AG08396 (cell line): ENCODE data around the gene PTPN9.
"Not testable (repeated sequence)": the region's sequence is repeated elsewhere in the genome, so short reads cannot be mapped to it uniquely, and the experiment has no call there.

Source experiments
- DNase-seq: peaks from one replicate; pipeline ENCODE4 v3.0.0; 2012; ENCODE audit warnings: low spot score, mixed read lengths

Gene PTPN9

GRCh38 chr15:75453703-75454470 lies 125.2 kb downstream of the PTPN9 start:
- peak; percentile 95 for DNase-seq

DNA sequence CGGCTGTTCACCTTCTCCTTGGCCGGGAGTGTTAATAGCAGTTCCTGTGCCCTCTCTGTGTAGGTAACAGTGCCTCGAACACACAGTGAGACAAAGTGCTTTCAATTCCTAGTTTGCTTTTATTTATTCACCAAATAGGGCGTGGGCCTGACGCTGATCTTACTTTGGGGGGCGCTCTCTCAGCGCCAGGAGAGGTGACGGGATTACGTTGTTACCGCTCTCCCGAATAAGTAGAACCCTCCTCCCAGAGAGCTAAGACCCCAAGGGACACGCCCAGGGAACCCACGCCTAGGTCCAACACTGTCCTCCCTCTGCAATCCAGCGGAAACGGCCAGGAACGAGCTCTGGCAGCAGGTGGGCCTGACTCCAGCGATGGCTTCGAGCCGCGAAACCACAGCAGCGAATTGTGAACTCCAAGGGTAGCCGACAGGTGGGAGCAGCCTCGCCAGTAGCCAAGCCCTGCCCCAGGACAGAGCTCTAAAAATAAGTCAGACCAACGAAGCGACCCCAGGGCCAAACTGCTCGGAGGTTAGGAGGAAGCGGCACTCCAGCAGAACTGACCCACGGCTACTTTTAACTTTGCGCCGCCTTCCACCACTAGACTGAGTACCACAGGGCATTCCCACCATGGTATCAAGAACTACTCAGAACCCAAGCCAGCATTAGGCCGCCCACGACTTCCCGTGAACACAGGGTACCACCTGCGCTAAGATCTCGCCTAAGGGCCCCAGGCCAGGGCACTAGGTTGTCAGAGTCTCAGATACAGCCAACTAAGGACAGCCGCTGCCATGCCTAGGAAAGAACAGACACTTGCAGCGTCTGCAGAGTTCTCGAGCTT lies 126.0 kb downstream of the PTPN9 start:
- DNase-seq = no peak

GRCh38 chr15:75452364-75452864 lies 126.7 kb downstream of the PTPN9 start:
- peak; percentile 58 for DNase-seq

DNA sequence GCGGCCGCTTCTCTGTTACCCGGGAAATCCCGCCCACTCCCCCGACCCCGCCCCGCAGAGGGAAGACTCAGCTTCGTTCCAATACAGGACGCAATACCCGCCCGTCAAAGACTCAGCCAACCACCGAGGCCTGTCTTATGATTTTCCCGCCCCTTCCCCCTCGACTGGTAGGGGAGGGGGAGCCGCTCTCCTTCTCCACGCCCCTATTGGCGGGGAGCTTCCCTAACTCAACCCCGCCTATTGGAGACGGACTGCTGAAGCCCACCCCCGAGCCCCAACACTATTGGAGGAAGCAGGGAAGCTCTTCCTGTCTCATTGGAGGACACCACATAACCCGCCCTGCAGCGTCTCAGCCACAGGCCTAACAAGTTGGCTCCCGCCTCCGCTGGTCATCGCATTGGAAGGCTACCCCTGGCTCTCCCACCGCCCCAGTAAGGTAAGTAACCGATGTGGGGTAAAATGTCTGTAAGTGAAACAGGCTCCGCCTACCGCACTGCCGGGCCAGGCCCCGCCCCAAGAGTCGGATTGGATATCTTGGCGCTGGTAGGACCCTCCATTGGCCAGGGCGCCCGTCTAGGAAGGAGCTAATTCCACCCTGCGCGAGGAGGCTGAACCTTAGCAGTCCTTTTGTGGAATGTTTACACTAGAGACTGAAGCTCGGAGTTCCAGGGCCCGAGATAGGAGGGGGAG lies 127.3 kb downstream of the PTPN9 start, which contains the start of gene SIN3A:
SIN3A (minus strand) TSS at position 17 of the 690 bp plus-strand sequence. CDS start 21,315 bp downstream, outside the sequence.
- DNase-seq = peak; percentile 91

DNA sequence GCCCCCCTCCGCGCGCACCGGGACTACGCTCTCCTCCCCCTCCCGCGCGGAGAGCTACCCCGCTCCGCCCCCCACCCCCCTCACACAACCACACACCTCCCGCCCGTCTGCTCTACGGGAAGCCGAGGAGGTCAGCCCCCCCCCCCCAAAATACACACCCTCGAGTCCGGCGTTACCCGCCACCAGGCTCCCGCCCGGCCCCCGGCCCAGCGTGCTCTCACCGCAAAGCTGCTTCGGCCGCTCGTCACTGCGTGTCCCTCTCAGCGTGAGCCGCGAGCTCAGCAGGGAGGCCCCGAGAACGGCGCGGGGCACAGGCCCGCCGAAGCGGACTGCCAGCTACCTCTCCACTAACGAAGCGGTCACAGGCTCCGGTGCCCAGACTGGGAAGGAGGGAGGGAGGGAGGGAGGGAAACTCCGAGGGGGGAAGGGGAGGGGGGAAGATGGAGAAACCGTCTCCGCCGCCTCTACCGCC lies 127.9 kb downstream of the PTPN9 start:
- DNase-seq = no peak

DNA sequence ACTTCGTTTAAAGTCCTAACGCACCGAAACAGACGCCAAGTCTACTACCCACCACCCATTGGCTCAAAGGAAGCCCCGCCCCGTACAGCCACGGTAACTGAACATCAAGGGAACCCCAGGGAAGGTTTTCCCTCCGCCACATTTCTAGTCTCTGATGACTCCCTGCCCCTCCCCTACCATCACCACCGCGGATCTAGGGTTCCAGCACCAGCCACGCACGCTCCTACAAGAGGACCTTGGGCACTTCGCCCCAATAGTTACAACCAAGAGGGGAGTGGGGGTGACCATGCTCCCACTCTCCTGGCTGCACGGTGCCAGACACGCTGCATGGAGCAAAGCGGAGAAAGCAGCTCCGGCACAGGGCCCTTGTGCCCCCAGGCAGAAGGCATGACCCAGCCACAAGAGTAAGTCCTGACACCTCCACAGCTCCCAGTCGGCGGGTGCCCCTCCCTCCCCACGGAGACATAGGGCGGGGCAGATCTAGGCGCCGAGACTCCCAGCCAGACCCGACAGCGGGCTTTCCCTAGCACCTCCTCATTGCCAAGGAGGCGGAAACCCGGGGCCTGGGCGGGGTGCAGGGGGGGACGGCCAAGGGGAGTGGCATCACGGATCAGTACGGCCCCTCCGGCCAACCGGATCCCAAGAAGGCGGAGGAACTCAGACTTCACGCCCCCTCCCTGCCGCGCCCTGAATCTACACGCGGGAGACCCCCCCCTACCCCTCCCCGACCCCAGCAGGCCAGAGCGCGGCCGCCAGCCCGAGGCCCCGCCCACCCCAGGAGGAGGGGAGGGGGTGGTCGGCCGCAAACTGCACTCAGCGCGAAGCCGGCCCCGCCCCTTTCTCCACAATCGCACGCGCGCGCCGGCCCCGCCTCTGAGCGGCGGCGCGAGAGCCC lies 128.6 kb downstream of the PTPN9 start:
- peak; percentile 89 for DNase-seq

- DNase-seq = no peak
Measured at GRCh38 chr15:75449585-75450306, 129.4 kb downstream of the PTPN9 start.

DNA sequence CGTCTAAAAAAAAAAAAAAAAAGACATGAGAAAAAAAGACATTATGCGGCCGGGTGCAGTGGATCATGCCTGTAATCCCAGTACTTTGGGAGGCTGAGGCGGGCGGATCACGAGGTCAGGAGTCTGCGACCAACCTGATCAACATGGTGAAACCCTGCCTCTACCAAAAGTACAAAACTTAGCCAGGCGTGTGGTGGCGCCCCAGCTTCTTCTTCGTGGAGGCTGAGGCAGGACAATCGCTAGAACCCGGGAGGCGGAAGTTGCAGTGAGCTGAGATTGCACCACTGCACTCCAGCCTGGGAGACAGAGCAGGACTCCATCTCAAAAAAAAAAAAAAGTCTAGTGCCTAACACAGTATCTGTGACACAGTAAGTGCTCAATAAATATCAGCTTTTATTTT lies 130.9 kb downstream of the PTPN9 start:
- not testable (repeated sequence) for DNase-seq

DNA sequence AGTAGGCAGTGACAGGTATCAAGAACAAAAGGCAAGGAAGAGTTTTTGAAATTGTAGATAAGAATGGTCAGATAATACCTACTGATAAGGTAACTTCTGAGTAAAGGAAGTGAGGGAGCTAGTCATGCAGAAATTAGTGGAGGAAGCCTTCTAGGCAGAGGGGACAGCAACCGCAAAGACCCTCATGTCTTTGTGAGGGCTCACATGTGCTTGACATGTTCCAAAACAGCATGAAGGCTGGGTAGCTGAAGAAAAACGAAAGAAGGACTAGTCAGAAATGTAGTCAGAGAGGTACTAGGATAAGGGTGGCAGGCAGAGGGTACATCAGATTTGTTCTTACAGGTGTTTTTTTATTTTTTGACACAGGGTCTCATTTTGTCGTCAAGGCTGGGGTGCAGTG lies 133.0 kb downstream of the PTPN9 start:
- DNase-seq = no peak

DNA sequence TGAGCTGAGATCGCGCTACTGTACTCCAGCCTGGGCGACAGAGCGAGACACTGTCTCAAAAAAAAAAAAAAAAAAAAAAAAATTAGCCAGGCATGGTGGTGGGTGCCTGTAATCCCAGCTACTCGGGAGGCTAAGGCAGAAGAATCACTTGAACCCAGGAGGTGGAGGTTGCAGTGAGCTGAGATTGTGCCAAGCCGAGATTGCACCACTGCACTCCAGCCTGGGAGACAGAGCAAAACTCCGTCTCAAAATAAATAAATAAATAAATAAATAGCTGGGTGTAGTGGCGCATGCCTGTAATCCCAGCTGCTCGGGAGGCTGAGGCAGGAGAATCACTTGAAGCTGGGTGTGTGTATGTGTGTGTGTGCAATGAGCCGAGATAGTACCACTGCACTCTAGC lies 133.8 kb downstream of the PTPN9 start:
- not testable (repeated sequence) for DNase-seq

DNA sequence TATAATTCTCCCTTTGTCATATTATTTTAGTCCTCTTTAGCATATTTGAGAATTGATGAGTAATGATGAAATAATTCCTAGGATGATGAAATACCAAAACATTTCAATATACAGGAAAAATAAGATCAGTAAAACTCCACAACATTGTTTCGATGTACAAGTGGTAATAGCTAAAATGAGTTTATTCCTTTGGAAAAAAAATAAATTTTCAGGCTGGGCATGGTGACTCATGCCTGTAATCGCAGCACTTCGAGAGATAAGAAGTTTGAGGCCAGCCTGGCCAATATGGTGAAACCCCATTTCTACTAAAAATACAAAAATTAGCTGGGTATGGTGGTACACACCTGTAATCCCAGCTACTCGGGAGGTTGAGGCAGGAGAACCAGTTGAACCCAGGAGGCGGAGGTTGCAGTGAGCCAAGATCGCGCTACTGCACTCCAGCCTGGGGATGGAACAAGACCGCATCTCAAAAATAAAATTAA lies 135.1 kb downstream of the PTPN9 start:
- DNase-seq = not testable (repeated sequence)

DNA sequence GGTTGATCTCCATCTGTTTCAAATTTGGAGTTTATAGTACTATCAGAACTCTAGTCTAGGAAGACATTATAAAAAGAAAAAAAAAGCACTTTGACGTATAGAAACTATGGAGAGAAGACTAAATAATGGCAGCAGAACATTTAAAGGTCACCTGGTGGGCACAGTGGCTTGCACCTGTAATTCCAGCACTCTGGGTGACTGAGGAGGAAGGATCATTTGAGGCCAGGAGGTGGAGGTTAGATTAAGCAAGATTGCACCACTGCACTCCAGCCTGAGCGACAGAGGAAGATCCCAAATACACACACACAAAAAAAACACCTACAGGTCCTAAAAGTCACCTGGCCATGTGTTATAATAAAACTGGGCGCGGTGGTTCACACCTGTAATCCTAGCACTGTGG lies 141.4 kb downstream of the PTPN9 start:
- no peak for DNase-seq

DNA sequence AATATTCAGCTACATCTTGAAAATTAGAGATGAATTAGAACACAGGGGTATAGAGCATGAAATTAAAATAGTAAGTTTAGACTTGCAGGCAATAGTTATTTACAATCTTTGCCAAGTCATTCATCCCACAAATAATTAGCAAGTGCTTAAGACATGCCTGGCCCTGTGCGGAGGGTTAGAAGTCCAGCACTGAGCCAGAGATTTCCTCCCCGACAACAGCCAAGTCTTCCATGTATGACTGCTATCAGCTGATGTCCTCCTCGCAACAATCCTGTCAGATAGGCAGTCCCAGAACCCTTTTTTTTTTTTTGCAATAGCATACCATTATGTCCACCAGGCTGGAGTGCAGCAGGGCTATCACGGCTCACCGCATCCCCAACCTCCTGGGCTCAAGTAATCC lies 142.2 kb downstream of the PTPN9 start:
- DNase-seq = no peak

GRCh38 chr15:75431682-75432081 lies 147.4 kb downstream of the PTPN9 start:
- DNase-seq = no peak

GRCh38 chr15:75431270-75431669 lies 147.8 kb downstream of the PTPN9 start:
- DNase-seq = no peak

GRCh38 chr15:75430259-75430658 lies 148.9 kb downstream of the PTPN9 start:
- DNase-seq = no peak

- DNase-seq = no peak
Measured at GRCh38 chr15:75428152-75428551, 151.0 kb downstream of the PTPN9 start.

GRCh38 chr15:75425966-75426500 lies 153.1 kb downstream of the PTPN9 start:
- no peak for DNase-seq

DNA sequence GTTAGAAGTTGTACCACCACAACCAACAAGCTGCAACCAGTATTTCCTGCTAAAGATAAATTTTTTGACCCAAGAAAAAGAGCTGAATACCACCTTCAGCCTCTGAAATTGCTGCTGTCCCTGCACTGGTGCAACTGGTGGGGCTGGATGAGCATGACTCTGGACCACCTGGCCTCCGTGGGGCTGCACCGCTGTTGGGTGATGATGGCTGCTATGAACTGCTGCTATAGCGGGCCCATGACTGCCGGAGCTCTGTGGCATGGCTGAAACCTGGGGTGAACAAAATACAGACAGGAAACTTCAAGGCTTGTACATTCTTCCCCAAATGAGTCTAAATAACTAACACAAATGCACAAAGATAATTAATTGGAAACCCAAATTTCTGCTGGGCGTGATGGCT lies 156.6 kb downstream of the PTPN9 start:
- no peak for DNase-seq

DNA sequence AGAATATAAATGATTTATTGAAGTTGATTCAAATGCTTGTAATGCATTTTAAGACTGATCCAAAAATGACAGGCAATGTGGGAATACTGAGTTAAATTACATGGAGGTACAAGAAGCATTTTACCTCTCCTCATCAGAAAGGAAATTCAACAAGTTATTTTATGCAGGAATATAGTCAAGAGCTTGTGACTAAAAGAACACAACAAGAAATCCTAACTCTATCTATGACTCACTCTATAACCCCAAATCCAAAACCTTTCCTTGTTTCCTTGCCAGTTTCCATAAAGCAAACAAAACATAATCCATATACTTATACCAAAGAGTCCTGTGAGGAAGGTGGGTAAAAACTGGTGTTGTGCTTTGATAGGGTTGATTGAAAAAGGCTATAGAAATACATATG lies 158.4 kb downstream of the PTPN9 start:
- no peak for DNase-seq
